IPS-20b (cell line): Measurements from ENCODE around the gene GDF2.

ENCODE experiments used
- H3K27ac ChIP-seq: one replicate; pipeline ENCODE4 v1.5.1; 2013; ENCODE audit warnings: low read length
- H3K27me3 ChIP-seq: 2 replicates; pipeline ENCODE4 v1.6.1; 2013; ENCODE audit warnings: mild to moderate bottlenecking, low read length, inconsistent platforms; ENCODE audit not compliant: insufficient read depth
- H3K36me3 ChIP-seq: 2 replicates; pipeline ENCODE4 v1.6.1; 2013; ENCODE audit warnings: low read depth, mild to moderate bottlenecking, inconsistent platforms, low read length, moderate library complexity; ENCODE audit not compliant: insufficient read depth
- H3K4me1 ChIP-seq: 2 replicates; pipeline ENCODE4 v1.6.1; 2013; ENCODE audit warnings: mild to moderate bottlenecking, control low read depth, inconsistent platforms, low read length, moderate library complexity; ENCODE audit not compliant: insufficient read depth
- H3K4me3 ChIP-seq: 2 replicates; pipeline ENCODE4 v1.5.1; 2013; ENCODE audit warnings: mild to moderate bottlenecking, low read length, inconsistent platforms
- H3K9ac ChIP-seq: 2 replicates; pipeline ENCODE4 v1.6.1; 2013; ENCODE audit warnings: low read depth, mild to moderate bottlenecking, inconsistent platforms, low read length, moderate library complexity
- H3K9me3 ChIP-seq: 2 replicates; pipeline ENCODE4 v1.6.1; 2013; ENCODE audit warnings: mild to moderate bottlenecking, low read depth, low read length, inconsistent platforms; ENCODE audit not compliant: insufficient read depth

The GDF2 gene

DNA sequence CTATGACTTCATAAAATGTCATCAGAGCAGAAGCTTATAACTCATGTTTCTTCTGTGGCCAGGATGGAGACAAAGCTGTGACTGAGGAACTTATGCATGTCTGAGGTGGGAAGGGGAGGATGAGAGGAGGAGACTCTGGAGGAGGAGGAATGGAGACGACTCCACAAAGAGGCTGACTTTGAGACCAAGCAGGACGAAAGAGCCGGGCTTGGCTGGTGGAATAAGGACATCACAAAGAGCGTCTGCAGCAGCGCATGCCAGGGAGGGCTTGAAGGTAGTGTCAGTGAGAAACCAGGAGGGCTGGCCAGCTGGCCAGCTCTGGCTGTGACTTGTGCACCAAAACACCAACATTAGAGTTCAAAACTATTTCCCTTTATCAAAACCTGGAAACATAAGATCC is 6.1 kb upstream of the GDF2 start:
- no peak overlapping the region for H3K9ac ChIP-seq
- peaks cover 6% of the 10 kb centered on the region; the same call in 1 of the 2 replicates for H3K27me3 ChIP-seq
- H3K9me3 ChIP-seq, result no peaks in the 10 kb centered on the region; the same call in 1 of the 2 replicates
- no peak overlapping the region for H3K27ac ChIP-seq
- H3K4me3 ChIP-seq, result no peak overlapping the region
- H3K4me1 ChIP-seq, result no peaks in the 10 kb centered on the region
- H3K36me3 ChIP-seq, result no peaks in the 10 kb centered on the region

DNA sequence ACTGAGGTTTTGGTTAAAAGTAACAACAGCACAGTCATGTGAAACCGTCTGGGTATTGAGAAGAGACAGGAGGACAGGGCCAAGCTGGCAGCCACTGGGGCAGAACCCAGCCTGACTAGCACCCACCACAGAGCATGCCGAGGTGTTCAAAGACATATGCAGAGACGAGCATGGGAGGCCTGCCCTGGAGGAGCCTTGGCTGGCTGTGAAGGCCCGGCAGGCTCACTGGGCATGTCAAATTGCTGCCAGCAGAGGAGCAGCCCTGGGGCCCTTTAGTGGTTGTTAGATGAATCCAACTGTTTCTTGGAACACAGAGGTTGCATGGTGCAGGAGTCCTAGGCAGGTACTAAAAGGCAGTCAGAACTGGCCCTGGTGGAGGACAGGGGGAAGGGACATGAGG is 5.0 kb upstream of the GDF2 start:
- Histone ChIP-seq H3K4me3 (no peak overlapping the region), H3K27ac (no peak overlapping the region), H3K9ac (no peak overlapping the region), H3K9me3 (no peaks in the 10 kb centered on the region; the same call in 1 of the 2 replicates), H3K36me3 (no peaks in the 10 kb centered on the region), H3K4me1 (no peaks in the 10 kb centered on the region), H3K27me3 (no peaks in the 10 kb centered on the region)

DNA sequence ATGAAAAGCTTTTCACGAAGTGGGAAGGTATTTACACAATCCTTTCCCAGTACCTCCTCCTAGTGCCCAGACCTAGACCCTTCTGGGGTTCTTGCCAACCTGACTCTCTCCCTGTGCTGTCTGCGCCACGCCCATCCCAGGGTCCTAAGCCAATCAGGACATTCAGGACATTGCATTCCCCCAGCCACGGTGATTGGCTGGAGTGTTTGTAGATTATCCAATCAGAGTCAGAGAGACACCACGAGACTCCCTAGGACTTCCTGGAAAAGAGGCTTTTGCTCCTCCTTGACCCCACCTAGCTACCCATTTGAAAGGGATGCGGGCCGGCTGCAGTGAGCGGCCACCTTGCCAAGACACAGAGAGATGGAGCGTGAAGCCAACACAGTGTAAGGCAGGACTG is 3.5 kb upstream of the GDF2 start:
- Histone ChIP-seq H3K9ac (no peak overlapping the region), H3K27me3 (no peaks in the 10 kb centered on the region), H3K9me3 (no peaks in the 10 kb centered on the region; the same call in 1 of the 2 replicates), H3K36me3 (no peaks in the 10 kb centered on the region), H3K4me3 (no peak overlapping the region), H3K27ac (no peak overlapping the region), H3K4me1 (no peaks in the 10 kb centered on the region)

DNA sequence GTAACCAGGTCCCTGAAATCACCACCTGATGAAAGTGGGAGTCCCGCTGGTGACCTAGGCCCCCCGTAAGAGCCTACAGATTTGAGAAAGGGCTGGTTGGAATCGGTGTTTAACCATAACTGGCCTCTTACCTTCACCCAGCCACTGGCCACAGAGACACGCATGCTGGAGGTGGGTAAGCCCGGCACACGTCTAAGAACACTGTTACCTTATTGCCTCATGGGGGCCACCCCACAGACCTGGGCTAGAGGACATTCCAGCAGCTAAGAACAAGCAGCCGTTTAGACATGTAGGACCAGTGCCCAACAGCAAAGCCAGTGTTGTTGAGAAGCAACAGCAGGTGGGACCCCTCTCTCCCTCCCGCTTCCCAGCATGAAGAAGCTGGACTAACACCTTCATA is 2.5 kb upstream of the GDF2 start:
- Histone ChIP-seq H3K4me3 (no peak overlapping the region), H3K27me3 (no peaks in the 10 kb centered on the region), H3K9ac (no peak overlapping the region), H3K36me3 (no peaks in the 10 kb centered on the region), H3K9me3 (no peaks in the 10 kb centered on the region; the same call in 1 of the 2 replicates), H3K4me1 (no peaks in the 10 kb centered on the region), H3K27ac (no peak overlapping the region)

DNA sequence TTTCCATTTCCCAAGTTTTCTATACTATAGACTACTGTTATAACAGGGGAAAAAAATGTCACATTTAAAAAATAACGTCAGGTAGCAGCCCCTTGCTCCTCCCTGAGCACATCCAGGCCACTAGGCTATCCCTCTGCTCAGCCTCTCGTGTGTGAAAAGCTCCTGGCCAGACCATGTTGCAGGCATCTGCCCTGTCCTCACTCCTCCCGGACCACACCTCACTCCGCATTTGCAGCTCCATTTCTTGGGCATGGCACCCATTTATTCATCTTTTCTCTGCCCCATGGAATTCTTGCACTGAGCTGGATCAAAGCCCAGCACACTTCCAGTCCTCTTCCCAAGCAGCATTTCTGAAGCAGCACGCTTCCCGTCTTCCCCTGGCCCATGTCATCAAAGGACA is 1.4 kb upstream of the GDF2 start:
- no peak overlapping the region for H3K4me3 ChIP-seq
- H3K4me1 ChIP-seq, result no peaks in the 10 kb centered on the region
- no peaks in the 10 kb centered on the region for H3K36me3 ChIP-seq
- H3K9me3 ChIP-seq, result no peaks in the 10 kb centered on the region; the same call in 1 of the 2 replicates
- H3K9ac ChIP-seq, result no peak overlapping the region
- no peak overlapping the region for H3K27ac ChIP-seq
- no peaks in the 10 kb centered on the region for H3K27me3 ChIP-seq

DNA sequence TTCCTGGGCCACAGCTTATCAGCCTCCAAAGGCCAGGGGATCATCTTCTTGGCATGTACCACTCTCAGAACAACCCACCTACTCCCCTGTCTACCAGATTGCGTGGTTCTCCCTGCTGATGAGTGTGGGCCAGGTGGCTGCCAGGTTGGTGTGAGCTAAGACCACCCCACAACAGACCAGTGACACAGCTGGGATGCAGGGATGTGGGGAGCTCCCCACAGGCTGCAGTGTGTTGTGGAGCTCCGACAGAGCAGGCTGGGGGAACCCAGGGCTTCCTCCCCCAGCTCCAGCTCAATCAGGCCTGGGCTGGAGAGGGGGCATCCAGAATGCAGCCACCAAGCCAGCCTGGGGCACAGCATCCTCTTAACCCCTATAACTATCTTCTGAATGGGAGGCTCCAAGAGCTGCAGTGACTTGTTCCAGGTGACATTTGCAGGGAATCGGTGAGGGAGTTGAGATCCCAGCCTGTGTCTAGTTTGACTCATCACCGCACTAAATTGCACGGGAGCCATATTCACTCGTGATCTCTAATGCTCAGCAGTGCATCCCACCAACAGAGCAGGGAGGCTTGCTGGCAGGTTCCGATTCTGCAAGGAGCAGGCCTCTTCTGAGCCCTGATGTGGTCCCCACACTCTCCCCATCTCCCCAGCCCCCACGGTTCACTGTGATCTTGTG is 596 bp upstream of the GDF2 start:
- Histone ChIP-seq H3K4me1 (no peaks in the 10 kb centered on the region), H3K27me3 (no peaks in the 10 kb centered on the region), H3K9me3 (no peaks in the 10 kb centered on the region; the same call in 1 of the 2 replicates), H3K4me3 (no peak overlapping the region), H3K27ac (no peak overlapping the region), H3K9ac (no peak overlapping the region), H3K36me3 (no peaks in the 10 kb centered on the region)

DNA sequence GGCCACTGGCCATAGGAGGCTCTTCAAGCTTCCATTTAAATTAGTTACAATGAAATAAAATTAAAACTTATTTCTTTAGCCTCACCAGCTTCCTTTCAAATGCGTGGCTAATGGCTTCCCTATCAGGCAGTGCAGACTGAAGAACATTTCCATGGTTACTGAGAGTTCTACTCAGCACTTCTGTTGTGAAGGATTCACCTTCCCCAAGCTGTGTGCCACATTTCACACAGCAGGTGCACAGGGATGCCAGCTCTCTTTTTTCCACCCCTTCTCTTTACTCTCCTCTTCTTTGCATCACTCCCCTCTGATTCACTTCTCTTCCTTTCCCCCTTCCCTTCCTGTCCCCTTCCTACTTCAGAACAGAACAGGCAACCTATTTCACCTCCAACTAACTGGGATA is 833 bp downstream of the GDF2 start:
- Histone ChIP-seq H3K27me3 (no peaks in the 10 kb centered on the region), H3K4me3 (no peak overlapping the region), H3K27ac (no peak overlapping the region)

DNA sequence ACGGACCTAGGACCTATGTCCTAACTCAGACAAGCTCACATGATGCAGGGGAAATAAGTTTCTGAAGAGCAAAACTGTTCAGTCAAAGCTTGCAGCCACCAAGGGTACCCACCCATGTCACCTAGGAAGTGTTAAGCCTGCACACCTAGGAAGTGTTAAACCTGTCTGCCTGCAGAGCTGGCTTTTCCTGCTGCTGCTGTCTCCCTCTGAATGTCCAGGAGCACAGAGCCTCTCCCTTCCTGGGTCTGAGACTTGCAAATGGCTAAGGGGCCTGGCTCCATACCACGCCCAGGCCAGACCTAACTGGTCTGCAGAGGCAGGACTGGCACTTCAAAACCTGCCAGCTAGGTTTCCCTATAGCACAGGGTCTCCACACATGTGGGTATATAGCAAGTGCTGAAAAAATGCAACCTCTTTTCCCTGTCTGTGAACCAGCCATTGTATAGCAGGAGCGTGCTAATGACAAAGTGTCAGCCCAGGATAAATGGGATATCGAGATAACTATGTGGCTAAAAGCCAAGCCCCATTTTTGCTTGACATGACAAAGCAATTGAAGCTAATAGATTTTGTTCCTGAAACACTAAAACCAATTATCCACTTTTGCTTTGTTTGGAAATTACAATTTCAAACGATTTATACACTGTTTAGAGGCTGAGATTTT is 1.5 kb downstream of the GDF2 start:
- H3K27me3 ChIP-seq, result no peaks in the 10 kb centered on the region
- no peaks in the 10 kb centered on the region for H3K36me3 ChIP-seq
- no peaks in the 10 kb centered on the region for H3K4me1 ChIP-seq
- no peak overlapping the region for H3K4me3 ChIP-seq
- H3K9me3 ChIP-seq, result no peaks in the 10 kb centered on the region
- no peak overlapping the region for H3K27ac ChIP-seq
- no peak overlapping the region for H3K9ac ChIP-seq

More for the DNA sequence above, 833 bp downstream of the GDF2 start:
- Histone ChIP-seq H3K36me3 (no peaks in the 10 kb centered on the region), H3K9ac (no peak overlapping the region), H3K9me3 (no peaks in the 10 kb centered on the region; the same call in 1 of the 2 replicates), H3K4me1 (no peaks in the 10 kb centered on the region)

DNA sequence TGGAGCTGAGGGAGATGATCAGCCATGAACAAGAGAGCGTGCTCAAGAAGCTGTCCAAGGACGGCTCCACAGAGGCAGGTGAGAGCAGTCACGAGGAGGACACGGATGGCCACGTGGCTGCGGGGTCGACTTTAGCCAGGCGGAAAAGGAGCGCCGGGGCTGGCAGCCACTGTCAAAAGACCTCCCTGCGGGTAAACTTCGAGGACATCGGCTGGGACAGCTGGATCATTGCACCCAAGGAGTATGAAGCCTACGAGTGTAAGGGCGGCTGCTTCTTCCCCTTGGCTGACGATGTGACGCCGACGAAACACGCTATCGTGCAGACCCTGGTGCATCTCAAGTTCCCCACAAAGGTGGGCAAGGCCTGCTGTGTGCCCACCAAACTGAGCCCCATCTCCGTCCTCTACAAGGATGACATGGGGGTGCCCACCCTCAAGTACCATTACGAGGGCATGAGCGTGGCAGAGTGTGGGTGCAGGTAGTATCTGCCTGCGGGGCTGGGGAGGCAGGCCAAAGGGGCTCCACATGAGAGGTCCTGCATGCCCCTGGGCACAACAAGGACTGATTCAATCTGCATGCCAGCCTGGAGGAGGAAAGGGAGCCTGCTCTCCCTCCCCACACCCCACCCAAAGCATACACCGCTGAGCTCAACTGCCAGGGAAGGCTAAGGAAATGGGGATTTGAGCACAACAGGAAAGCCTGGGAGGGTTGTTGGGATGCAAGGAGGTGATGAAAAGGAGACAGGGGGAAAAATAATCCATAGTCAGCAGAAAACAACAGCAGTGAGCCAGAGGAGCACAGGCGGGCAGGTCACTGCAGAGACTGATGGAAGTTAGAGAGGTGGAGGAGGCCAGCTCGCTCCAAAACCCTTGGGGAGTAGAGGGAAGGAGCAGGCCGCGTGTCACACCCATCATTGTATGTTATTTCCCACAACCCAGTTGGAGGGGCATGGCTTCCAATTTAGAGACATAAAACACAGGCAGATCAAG is 3.3 kb downstream of the GDF2 start:
- H3K27ac ChIP-seq, result no peak overlapping the region

DNA sequence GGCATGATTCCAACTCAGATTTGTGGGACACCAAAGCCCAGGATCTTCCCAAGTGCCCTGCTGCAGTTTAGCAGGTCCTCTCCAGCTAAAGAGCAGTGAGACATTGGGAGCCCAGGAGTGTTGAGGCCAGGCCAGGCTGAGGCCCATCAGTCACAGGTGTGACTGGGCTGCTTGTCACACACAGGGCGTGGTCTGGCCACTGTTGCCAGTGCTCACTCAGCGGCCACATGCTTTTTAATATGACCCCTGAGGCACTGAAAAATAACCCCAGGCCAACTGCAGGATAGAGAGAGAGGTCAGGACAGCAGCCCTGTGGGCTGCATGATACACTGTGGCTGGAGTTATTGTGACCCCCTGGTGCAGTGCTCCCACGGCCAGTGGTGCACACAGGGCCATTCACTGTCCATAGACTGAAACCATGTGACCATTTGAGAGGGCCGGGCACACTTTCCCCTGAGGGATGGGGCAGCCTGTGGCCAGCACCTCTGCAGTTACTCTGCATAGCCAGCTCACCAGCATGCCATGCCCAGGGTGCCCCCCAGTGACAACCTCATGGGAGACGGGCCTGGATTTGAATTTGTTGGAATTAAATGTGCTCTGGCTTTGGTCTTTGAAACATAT is 4.2 kb downstream of the GDF2 start:
- Histone ChIP-seq H3K9ac (no peak overlapping the region), H3K9me3 (no peaks in the 10 kb centered on the region), H3K4me1 (no peaks in the 10 kb centered on the region), H3K36me3 (no peaks in the 10 kb centered on the region), H3K27me3 (no peaks in the 10 kb centered on the region), H3K27ac (no peak overlapping the region), H3K4me3 (no peak overlapping the region)

More for the DNA sequence above, 3.3 kb downstream of the GDF2 start:
- no peaks in the 10 kb centered on the region for H3K36me3 ChIP-seq
- H3K9ac ChIP-seq, result no peak overlapping the region
- H3K4me1 ChIP-seq, result no peaks in the 10 kb centered on the region
- H3K9me3 ChIP-seq, result no peaks in the 10 kb centered on the region
- no peaks in the 10 kb centered on the region for H3K27me3 ChIP-seq
- no peak overlapping the region for H3K4me3 ChIP-seq

DNA sequence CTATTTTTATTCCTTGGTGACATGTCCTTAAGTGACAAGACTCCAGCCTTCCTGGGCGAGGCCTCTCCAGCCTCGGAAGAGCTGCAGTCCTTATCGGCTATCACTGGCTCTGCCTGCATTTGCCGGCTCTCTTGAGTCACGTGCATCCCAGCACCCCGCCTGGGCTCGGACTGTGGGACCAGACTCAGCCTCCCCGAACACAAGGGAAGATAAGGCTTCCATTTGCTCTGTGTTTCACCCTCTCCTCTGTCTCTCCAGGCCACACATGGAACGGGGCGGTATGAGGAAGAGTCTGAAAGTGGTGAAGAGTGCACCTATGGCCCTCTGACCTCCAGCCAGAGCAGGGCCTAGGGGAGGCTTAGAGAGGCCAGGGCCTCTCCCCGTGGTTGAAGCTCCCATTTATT is 4.7 kb downstream of the GDF2 start:
- Histone ChIP-seq H3K4me1 (no peaks in the 10 kb centered on the region), H3K9ac (no peak overlapping the region), H3K4me3 (no peak overlapping the region), H3K27ac (no peak overlapping the region), H3K36me3 (no peaks in the 10 kb centered on the region), H3K27me3 (no peaks in the 10 kb centered on the region), H3K9me3 (no peaks in the 10 kb centered on the region)
